ENCODE data around the gene MMP28.

GRCh38 chr17:35743626-35744328, 51.7 kb downstream of the MMP28 start:
- TF ChIP-seq EZH2 (IDR thresholded peaks at IDR 0.05) (no peak), POLR2AphosphoS5 (IDR thresholded peaks at IDR 0.05; ENCODE audit: borderline replicate concordance, low read depth, low read length) (no peak)
